Fibroblast of villous mesenchyme (primary cell): Measurements from ENCODE around the gene EVC. TPM values are rescaled to one million over a fixed set of nuclear protein-coding genes. Genes with fewer than 3 reads are reported as not detected.

Source experiments
- DNase-seq: peaks from one replicate; pipeline ENCODE4 v3.0.0-alpha.2; 2010; ENCODE audit warnings: low read depth
- H3K4me3 ChIP-seq: 2 replicates; pipeline ENCODE4 v1.5.1; 2011; ENCODE audit warnings: low read depth, mild to moderate bottlenecking, low read length
- total RNA-seq: library from RNA; depleted of rRNA; stranded (reverse); fragments of >200 nt; gene quantifications from 2 replicates; pipeline ENCODE4 v1.2.3, GENCODE V29; 2012
- TF ChIP-seq, protein P1 (sequence below): IDR thresholded peaks from 2 replicates; pipeline ENCODE4 v1.5.1; 2012; ENCODE audit warnings: low read depth, mild to moderate bottlenecking, low read length; ENCODE audit not compliant: insufficient read depth

Gene EVC
- total RNA-seq, 1 donor, result 35.0 TPM

DNA sequence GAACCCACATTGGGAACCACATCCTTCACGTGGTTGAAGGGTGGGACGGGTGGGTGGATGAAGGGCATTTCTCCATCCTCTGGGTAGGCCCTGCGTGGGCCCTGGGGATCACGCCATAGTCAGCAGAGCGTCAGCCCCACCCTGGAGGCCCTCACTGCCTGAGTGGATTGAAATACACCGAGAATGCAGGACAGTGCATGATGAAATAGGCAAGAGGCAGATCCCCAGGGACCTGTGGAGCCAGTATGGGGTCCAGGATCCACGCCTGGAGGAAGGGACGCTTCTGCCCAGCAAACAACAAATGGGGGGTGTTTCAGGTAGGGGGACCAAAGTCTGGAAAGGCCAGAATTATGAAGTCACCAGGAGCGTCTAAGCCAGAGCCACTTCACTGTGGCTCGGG lies 19.4 kb downstream of the EVC start:
- no peak overlapping the region for H3K4me3 ChIP-seq
- DNase-seq, result no peak
- TF ChIP-seq, protein P1, sequence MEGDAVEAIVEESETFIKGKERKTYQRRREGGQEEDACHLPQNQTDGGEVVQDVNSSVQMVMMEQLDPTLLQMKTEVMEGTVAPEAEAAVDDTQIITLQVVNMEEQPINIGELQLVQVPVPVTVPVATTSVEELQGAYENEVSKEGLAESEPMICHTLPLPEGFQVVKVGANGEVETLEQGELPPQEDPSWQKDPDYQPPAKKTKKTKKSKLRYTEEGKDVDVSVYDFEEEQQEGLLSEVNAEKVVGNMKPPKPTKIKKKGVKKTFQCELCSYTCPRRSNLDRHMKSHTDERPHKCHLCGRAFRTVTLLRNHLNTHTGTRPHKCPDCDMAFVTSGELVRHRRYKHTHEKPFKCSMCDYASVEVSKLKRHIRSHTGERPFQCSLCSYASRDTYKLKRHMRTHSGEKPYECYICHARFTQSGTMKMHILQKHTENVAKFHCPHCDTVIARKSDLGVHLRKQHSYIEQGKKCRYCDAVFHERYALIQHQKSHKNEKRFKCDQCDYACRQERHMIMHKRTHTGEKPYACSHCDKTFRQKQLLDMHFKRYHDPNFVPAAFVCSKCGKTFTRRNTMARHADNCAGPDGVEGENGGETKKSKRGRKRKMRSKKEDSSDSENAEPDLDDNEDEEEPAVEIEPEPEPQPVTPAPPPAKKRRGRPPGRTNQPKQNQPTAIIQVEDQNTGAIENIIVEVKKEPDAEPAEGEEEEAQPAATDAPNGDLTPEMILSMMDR, result no peak

DNA sequence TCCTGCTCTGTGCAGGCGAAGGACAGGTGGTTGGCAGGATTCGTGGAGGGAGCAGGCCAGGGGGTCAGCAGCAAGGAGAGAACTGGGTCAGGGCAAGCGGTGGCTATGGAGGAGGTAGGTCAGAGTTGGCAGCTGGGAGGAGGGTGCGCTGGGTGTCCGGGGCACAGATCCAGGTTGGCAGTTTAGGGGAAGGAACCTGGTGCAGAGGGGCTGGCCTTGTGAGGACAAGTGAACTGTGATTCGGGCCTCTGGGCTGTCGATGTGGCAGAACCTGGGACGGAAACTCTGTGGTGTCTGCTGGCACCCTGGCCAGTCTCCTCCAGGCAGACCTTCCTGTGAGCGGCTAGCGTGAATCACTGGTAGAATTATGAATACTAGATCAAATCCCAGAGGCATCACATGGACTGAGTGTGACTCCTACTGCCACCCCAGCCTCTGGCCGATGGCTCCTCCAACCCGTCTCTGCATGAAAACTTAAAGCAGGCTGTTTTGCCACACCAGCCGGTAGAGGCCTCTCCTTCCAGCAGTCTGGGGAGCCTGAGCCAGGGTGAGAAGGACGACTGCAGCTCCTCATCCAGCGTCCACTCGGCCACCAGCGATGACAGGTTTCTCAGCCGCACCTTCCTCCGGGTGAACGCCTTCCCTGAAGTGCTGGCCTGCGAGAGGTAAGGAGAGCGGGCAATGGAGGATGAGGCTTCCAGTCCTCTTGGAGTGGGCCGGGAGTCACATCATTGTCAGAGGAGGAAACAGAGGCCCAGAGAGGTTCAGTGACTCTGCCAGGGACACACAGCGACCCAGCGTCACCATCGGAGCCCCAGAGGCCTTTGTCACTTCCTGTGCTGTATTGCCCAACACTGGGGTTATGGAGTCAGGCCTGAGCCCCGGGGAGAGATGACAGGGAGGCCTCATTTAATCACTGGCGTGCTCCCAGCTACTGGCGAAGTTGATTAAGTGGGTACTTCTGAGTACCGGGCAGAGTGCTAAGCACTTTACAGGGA lies 20.3 kb downstream of the EVC start:
- TF ChIP-seq, protein P1, result no peak
- no peak for DNase-seq
- H3K4me3 ChIP-seq, result no peak overlapping the region

DNA sequence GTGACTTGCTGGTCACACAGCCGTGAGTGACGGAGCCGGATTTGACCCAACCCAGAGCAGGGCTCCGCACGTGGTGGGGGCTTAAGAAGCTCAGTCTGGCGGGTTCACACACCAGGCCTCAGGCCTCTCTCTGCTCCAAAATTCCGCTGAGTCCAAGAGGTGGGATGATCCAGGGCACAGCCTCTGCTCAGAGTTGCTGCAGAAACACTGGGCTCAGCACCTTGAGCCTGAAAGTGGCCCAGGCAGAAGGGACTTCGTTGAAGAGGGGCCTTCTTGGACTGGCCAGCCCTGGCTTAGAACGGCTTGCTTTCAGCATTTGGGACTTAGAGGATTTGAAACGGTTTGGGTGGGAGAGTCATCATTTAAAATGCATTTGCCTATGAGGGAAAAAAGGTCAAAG lies 21.2 kb downstream of the EVC start:
- H3K4me3 ChIP-seq, result no peak overlapping the region
- no peak for DNase-seq
- TF ChIP-seq, protein P1, result no peak

DNA sequence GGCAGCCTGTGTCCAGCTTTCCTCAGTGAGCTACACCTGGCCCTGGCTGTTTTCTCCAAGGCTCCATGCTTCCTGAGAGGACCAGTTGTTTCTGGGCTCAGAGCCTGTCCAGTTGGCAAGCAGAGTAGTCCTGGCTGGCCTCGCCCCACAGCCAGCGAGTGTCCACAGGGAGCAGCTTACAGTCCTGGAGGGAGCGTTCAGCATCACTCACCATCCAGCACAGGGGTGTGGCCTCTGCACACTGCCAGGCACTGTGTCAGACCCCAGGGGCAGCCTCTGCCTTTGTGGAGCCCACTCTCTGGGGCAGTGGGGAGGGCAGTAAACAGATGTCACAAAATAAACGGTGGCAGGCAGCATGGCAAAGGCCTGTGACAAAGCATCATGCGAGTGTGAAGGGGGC lies 23.9 kb downstream of the EVC start:
- no peak for DNase-seq
- H3K4me3 ChIP-seq, result no peak overlapping the region
- TF ChIP-seq, protein P1, result no peak

DNA sequence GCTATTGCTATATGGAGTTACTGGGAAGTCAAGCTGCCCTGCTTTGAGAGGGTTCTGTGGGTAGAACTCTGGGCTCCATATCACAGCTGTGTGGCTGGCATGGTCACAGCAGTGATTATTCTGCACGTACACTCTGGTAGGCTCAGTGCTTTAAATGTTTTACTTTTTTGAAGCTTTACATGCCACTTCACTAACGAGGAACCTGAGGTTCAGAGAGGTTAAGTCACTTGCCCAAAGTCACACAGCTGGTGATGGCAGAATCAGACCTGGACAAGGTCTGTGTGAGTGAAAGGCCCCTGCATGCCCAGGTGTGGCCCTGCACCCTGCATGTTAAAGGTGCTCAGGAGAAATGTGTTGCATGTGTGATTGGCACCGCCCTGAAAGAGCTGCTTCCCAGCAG lies 24.5 kb downstream of the EVC start:
- TF ChIP-seq, protein P1, result no peak
- DNase-seq, result no peak
- no peak overlapping the region for H3K4me3 ChIP-seq

DNA sequence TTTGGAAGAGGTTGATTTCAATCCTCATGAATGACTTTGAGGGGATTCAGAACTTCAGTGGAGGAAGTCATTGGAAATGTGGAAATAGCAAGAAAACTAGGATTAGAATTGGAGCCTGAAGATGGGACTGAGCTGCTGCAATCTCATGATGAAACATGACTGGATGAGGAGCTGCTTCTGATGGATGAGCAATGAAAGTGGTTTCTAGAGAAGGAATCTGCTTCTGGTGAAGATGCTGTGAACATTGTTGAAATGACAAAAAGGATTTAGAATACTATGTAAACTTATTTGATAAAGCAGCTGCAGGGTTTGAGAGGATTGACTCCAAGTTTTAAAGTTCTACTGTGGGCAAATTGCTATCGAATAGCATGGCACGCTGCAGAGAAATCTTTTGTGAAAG lies 27.1 kb downstream of the EVC start:
- no peak for DNase-seq
- no peak overlapping the region for H3K4me3 ChIP-seq
- TF ChIP-seq, protein P1, result no peak
